ENCODE results near the gene PAGE2.

DNA sequence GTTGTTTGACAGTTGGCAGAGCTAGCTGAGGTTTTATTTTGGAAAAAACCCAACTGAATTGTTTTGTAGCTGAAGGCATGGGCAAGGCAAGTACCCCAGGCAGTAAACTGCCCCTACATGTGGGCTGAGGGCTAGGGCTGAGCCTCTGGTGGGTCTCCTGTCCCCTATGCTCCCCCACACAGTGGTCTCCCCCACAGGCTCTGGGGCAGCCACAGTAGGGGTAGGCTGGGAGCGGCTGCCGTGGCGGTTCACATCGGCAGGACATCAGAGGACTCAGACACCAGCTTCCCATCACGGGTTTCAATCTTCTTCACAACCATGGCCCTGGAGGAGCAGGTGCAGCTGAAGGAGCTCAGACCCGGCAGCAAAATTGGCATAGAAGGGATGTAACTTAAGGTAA lies 47.3 kb upstream of the PAGE2 start:
- TF ChIP-seq CTCF (conservative IDR thresholded peaks at IDR 0.05), result no peak
- no peak for TF ChIP-seq EZH2 (IDR thresholded peaks at IDR 0.05; ENCODE audit: low read depth)

Data from PC-9 (cell line).